ENCODE data around the gene SRM. TPM values are rescaled to one million over a fixed set of nuclear protein-coding genes. Genes with fewer than 3 reads are reported as not detected.

The SRM gene
- total and polyA plus RNA-seq, 2 of the 13 experiments (the other 11 are each of a cell fraction or from before 2014, with no cell fraction given) = 27.9 to 31.8 TPM

DNA sequence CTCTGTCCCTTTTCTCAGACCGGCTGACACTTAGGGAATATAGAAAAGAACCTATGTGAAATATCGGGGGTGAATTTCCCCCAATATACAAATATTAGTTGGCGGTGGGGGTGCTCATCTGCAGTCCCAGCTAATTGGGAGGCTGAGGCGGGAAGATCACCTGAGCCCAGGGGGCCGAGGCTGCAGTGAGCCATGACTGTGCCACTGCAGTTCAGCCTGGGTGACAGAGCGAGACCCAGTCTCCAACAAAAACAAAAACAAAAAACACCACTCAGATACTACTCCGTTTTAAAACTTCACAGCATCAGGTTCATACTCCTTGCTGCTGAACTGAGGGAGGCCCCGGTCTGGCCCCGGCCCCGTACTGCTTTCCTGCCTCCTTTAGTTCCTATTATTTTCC lies 45.8 kb upstream of the SRM start:
- Histone ChIP-seq H4K20me1 (ENCODE audit: insufficient read depth, low read length) (no peaks in the 10 kb centered on the region), H3K27me3 (ENCODE audit: control insufficient read depth in 1 of 2, insufficient read depth in 2 of 2, low read length in 2 of 2) (no peaks in the 10 kb centered on the region), H2AFZ (ENCODE audit: low read length) (no peak overlapping the region), H3K4me3 (replicated peaks in 1 of 3; ENCODE audit: insufficient read depth in 1 of 3, low read depth in 2 of 3, low read length in 3 of 3) (no peak overlapping the region), H3K27ac (ENCODE audit: extremely low read length, insufficient read depth, low read length) (no peak overlapping the region), H3K9ac (ENCODE audit: insufficient read depth, low read depth, low read length) (no peak overlapping the region), H3K4me1 (ENCODE audit: insufficient read depth, low read length) (peaks cover under 1% of the 10 kb centered on the region), H3K4me2 (ENCODE audit: low read depth, low read length) (no peak overlapping the region), H3K9me3 (ENCODE audit: low read length) (no peaks in the 10 kb centered on the region), H3K79me2 (ENCODE audit: insufficient read depth, low read length) (no peaks in the 10 kb centered on the region), H3K36me3 (replicated peaks in 1 of 2; ENCODE audit: control insufficient read depth in 1 of 2, insufficient read depth in 2 of 2, low read length in 2 of 2) (peaks cover 9 to 38% of the 10 kb centered on the region in 2 experiments; a peak in 4 of 5 replicates)
- FAIRE-seq (no peak), ATAC-seq (no peak), DNase-seq (ENCODE audit: low spot score) (no peak)
- intact Hi-C loops (cut with micrococcal nuclease; ENCODE audit: unreplicated experiment) (no loop called here), in situ Hi-C loops (cut with HindIII; ENCODE audit: extremely low pct_ligation_motif_present, low pct_unique_long_range_greater_than_20kb) (no loop called here)
- ChIA-PET POLR2A (no interaction called here), CTCF (ENCODE audit: low intra/inter-chr PET ratio, low total read pairs) (no interaction called here)
- TF ChIP-seq HDAC2 (CRISPR knock-in tag; IDR thresholded peaks at IDR 0.05) (no peak), CCAR2 (optimal IDR thresholded peaks at IDR 0.05; ENCODE audit: low read depth, low read length) (no peak), CSRNP2 (CRISPR knock-in tag; conservative IDR thresholded peaks at IDR 0.05; ENCODE audit: low read depth) (no peak), ZNF333 (CRISPR knock-in tag; IDR thresholded peaks at IDR 0.05; ENCODE audit: borderline replicate concordance) (no peak), ZFAT (CRISPR knock-in tag; conservative IDR thresholded peaks at IDR 0.05) (no peak), ZNF572 (CRISPR knock-in tag; IDR thresholded peaks at IDR 0.05) (no peak), SATB2 (CRISPR knock-in tag; IDR thresholded peaks at IDR 0.05) (no peak), BHLHE40 (IDR thresholded peaks at IDR 0.05; ENCODE audit: low read length) (no peak), ZNF468 (CRISPR knock-in tag; IDR thresholded peaks at IDR 0.05) (no peak), SMC3 (IDR thresholded peaks at IDR 0.05; ENCODE audit: low read length) (no peak), MTF1 (CRISPR knock-in tag; IDR thresholded peaks at IDR 0.05) (no peak), ZNF569 (CRISPR knock-in tag; IDR thresholded peaks at IDR 0.05; ENCODE audit: borderline replicate concordance) (no peak), ZNF33A (CRISPR knock-in tag; IDR thresholded peaks at IDR 0.05; ENCODE audit: borderline replicate concordance) (no peak), ZNF326 (CRISPR knock-in tag; IDR thresholded peaks at IDR 0.05; ENCODE audit: borderline replicate concordance) (no peak), GABPB1 (CRISPR knock-in tag; IDR thresholded peaks at IDR 0.05) (no peak)
- TF ChIP-seq, protein P1, sequence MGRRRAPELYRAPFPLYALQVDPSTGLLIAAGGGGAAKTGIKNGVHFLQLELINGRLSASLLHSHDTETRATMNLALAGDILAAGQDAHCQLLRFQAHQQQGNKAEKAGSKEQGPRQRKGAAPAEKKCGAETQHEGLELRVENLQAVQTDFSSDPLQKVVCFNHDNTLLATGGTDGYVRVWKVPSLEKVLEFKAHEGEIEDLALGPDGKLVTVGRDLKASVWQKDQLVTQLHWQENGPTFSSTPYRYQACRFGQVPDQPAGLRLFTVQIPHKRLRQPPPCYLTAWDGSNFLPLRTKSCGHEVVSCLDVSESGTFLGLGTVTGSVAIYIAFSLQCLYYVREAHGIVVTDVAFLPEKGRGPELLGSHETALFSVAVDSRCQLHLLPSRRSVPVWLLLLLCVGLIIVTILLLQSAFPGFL (CRISPR knock-in tag; IDR thresholded peaks at IDR 0.05) = no peak
- TF ChIP-seq, protein P2, sequence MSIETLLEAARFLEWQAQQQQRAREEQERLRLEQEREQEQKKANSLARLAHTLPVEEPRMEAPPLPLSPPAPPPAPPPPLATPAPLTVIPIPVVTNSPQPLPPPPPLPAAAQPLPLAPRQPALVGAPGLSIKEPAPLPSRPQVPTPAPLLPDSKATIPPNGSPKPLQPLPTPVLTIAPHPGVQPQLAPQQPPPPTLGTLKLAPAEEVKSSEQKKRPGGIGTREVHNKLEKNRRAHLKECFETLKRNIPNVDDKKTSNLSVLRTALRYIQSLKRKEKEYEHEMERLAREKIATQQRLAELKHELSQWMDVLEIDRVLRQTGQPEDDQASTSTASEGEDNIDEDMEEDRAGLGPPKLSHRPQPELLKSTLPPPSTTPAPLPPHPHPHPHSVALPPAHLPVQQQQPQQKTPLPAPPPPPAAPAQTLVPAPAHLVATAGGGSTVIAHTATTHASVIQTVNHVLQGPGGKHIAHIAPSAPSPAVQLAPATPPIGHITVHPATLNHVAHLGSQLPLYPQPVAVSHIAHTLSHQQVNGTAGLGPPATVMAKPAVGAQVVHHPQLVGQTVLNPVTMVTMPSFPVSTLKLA (IDR thresholded peaks at IDR 0.05) = no peak
- WGBS (ENCODE audit: low lambda C conversion rate) = 97% methylated on average over 10 of the region's 10 CpGs
- BruUV-seq (replicated peaks) = no TSS peak
